HG03280 (cell line): Measurements from ENCODE around the gene CCDC134.

Experiments
- ATAC-seq: cut with Tn5 transposase; IDR thresholded peaks from one replicate; pipeline ENCODE4 v1.9.1; 2021; ENCODE audit warnings: mild to moderate bottlenecking, moderate library complexity; ENCODE audit not compliant: unreplicated experiment

Gene CCDC134

DNA sequence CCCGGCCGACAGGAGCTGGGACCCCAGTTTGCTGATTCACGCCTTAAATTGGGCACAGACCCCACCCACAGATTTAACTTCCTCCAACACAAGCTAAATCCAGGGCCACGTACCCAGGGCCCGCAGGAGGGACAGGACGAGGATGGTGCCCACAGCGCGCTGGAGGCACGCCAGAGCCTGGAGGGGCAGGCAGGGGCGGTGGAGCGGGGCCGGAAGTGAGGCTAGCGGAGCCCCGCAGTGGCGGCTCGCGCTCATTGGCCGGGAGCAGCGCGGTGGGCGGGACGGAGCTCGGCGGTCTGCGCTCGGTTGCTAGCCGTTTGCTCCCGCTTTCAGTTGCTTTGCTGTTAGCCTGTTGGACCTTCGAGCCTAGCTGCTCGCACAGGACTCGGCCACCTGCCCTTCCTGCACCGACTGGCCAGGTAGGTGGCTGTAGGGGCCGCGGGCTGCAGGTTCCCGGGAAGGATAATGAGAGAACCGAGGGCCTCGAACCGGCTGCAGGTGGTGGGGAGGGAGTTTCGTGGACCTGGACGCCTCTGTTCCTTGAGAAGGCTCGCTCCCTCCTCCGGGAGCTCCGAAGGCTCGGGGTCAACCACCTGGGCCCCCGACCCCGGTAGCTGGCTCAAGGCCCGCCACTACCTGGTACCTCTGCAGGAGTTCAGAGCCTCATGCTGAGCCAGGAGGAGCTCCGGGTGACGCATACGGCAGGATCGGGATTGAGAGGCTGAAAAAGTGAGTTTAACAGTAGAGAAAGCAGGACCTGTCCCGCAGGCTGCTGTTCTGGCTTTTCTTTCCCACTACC, at the start of gene CCDC134:
CCDC134 (plus strand) TSS at position 332 of the 799 bp plus-strand sequence. CDS start 8,212 bp downstream, outside the sequence.
- ATAC-seq, result peak; percentile 95

DNA sequence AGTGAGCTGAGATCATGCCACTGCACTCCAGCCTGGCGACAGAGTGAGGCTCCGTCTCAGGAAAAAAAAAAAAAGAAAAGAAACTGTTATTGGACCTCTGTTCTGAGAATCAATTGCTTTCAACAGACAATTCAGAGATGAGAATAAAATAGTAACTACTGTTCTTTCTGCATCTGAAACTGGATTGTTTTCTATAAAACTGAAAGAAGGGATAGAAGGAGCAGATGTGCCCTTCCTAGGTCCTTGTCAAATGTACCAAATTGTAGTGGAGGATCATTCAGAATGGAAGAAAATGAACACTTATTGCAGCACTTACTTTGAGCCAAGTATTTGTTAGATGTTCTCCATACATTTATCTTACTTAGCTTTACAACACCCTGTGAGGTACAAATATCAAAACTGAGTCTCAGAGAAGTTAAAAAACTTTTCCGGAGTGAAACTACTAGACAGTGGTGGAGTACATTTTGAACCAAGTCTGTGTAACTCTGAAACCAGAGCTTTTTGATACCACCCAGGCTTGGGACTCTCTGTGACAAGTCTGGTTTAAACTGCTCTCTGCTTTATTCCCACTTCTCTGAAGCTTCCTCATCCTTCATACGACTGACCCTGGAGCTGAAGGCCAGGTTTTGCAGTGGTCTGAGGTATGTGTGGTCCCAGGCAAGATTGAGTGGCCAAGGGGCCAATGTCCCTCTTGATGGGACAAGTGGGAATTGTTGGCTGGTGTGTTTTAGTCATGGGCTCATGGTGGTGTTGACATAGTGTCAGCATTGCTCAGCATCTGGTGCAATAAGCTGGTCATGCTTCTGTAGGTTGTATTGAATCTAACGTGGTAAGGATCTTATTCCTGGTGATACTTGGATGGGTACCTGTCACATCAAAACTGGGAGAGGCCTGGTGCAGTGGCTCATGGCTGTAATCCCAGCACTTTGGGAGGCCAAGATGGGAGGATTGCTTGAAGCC, 48.2 kb upstream of the CCDC134 start:
- peak; percentile 58 for ATAC-seq

- no peak for ATAC-seq
These were observed 46.5 kb upstream of the CCDC134 start for GRCh38 chr22:41753984-41754383.

DNA sequence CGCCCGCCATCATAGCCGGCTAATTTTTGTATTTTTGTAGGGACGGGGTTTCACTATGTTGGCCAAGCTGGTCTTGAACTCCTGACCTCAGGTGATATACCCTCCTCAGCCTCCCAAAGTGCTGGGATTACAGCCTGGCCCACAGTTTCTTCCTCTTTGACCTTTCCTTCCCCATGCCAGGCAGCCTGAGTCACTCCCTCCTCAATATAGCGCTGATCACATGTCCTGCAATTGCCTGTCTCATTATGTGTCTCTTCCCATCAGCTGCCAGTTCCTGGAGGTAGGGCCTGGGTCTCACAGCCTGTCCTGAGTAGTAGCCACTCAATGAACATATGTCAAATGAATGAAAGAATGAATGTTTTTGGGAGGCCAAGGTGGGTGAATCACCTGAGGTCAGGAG, 43.0 kb upstream of the CCDC134 start:
- no peak for ATAC-seq

GRCh38 chr22:41758231-41758630, 42.2 kb upstream of the CCDC134 start:
- ATAC-seq, result no peak

GRCh38 chr22:41762980-41763779, 37.3 kb upstream of the CCDC134 start:
- no peak for ATAC-seq

DNA sequence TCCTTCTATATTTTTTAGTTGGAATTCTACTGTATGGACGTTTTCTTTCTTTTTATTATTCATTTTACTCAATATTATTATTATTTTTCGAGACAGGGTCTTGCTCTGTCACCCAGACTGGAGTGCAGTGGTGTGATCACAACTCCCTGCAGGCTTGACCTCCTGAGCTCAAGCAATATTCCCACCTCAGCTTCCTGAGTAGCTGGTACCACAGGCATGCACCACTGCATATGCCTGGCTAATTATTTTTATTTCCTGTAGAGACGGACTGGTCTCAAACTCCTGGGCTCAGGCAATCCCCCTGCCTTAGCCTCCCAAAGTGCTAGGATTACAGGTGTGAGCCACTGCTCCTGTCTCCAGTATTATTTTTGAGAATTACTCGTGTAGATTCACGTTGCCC, 34.0 kb upstream of the CCDC134 start:
- ATAC-seq, result no peak

- no peak for ATAC-seq
These were observed 32.0 kb upstream of the CCDC134 start for GRCh38 chr22:41768430-41768829.

- ATAC-seq, result no peak
These were observed 29.6 kb upstream of the CCDC134 start for GRCh38 chr22:41770715-41771468.

DNA sequence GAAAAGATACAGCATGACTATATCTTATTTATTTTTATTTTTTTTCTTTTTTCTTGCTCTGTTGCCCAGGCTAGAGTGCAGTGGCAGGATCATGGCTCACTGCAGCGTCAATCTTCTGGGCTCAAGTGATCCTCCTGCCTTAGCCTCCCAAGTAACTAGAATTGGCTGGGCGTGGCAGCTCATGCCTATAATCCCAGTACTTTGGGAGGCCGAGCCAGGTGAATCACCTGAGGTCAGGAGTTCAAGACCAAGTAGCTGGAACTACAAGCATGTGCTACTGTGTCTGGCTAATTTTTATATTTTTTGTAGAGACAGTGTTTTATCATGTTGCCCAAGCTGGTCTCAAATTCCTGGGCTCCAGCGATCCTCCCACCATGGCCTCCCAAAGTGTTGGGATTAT, 28.3 kb upstream of the CCDC134 start:
- ATAC-seq, result no peak

GRCh38 chr22:41772645-41773044, 27.8 kb upstream of the CCDC134 start:
- ATAC-seq, result no peak

DNA sequence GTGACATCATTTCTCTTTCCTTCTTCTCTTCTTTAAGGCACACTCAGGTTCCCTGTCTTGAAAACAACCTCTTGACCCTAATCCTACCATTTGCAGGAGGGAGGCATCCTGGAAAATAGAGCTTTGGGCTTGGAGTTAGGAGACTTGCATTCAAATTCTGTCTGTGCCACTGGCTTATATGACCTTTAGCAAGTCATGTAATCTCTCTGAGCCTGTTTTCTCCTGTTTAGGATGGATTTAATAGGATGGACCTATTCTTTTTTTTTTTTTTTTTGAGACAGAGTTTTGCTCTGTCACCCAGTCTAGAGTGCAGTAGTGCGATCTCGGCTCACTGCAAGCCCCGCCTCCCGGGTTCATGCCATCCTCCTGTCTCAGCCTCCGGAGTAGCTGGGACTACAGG, 25.1 kb upstream of the CCDC134 start:
- no peak for ATAC-seq

GRCh38 chr22:41775976-41776375, 24.5 kb upstream of the CCDC134 start:
- ATAC-seq, result no peak

GRCh38 chr22:41776381-41776780, 24.1 kb upstream of the CCDC134 start:
- no peak for ATAC-seq

GRCh38 chr22:41777749-41778425, 22.6 kb upstream of the CCDC134 start:
- ATAC-seq, result no peak

- no peak for ATAC-seq
These were observed 20.5 kb upstream of the CCDC134 start for GRCh38 chr22:41779929-41780505.

GRCh38 chr22:41780746-41781505, 19.6 kb upstream of the CCDC134 start:
- ATAC-seq, result peak; percentile 93

GRCh38 chr22:41781507-41781906, 19.0 kb upstream of the CCDC134 start:
- ATAC-seq, result no peak

DNA sequence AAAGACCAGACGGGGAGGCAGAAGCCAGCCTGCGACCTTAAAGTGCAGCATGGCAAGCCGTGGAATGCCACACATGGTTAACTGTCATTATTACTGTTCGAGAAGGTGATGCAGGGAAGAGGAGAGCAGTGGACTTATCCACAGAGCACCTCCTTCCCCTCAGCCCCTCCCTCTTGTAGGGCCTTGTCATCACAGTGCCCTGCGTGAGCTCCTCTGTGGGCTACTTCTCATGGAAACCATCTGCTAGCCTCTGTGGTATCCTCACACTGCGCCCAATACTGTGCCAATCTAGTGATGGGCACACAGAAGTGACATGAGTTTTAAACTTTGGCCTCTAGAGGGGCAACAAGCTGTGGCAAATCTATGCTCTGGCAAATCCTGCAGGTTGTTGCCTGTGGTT, 18.2 kb upstream of the CCDC134 start:
- ATAC-seq, result no peak
